ENCODE measurements around the gene OCSTAMP.

OCSTAMP gene, protein sequence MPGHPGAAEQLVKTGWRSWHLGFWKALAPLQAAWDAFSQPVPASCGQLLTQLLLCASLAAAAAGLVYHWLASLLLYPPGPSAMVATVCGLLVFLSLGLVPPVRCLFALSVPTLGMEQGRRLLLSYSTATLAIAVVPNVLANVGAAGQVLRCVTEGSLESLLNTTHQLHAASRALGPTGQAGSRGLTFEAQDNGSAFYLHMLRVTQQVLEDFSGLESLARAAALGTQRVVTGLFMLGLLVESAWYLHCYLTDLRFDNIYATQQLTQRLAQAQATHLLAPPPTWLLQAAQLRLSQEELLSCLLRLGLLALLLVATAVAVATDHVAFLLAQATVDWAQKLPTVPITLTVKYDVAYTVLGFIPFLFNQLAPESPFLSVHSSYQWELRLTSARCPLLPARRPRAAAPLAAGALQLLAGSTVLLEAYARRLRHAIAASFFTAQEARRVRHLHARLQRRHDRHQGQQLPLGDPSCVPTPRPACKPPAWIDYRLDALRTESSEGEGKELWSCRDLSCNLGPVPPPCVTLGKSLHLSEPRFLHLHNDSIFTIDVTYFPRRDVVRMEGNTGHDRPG

DNA sequence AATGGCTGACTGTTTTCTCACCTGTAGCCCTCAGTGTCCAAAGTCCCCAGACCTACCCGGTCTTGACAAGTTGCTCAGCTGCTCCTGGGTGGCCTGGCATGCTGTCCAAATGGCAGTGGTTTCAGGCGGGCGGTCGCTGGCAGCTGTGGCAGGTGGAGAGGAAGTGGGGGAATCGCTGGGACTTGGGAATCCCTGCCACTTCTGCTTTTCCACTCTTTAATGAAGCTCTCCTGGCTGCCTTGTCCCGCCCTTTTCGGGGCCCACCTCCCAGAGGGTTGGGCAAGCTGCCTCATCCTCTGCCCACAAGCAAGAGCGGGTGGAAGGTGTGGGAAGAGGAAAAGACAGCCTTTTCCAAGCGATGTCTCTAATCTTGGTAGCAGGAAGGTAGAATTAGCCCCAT, at the start of gene OCSTAMP:
OCSTAMP (minus strand) TSS at position 194 of the 400 bp plus-strand sequence; CDS start at position 100, 94 bp downstream.
- no peak for DNase-seq

DNA sequence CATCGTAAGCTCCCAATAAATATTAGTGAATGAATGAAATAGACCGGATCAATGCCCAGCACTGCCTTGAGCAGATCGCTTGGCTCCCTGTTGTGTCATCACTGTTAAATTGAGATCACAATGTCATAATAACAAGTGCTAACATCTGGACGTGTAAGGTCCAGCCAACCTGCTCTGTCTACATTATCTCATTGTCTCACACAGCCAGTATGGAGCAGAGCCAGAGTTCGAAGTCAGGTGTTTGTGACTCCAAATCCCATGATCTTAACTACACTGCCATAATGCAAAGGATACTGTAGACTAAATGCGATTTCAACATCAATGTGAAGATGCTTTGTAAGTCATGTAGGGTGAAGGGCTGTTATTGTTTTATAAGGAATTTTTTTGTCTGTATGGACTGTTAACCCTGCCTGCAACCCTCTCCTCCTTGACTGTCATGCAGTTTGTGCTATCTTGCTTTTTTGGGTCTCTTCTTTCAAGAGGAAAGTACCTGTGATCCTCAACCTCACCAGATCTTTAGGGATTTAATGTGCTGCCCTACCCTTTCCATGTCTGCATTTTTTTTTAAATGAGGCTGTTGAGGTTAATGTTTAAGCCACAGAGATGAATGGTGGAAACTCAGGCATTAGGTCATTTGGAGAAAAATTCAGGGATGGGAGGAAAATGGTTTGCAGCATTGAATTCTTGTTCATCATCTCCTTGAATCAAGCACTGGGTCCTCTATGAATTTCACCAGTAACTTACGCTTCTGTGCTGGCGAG, 49.0 kb upstream of the OCSTAMP start:
- no peak for DNase-seq

DNA sequence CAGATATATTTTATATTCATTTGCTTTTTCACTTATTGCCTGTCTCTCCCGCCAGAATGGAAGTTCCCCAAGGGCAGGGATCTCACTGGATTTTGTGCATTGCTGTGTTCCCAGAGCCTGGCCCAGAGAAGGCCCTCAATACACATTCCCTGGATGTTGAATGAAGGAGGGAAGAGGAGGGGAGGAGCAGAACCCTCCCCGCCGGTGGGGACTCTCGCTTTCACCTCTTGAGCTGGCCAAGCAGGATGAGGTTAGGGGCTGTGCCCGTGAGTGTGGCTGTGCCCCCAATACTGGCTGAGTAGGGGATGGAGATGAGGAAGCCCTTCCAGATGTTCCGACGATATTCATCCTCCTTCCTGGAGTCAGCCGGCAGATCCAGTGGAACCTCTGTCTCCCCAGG, 45.5 kb upstream of the OCSTAMP start:
- no peak for DNase-seq

DNA sequence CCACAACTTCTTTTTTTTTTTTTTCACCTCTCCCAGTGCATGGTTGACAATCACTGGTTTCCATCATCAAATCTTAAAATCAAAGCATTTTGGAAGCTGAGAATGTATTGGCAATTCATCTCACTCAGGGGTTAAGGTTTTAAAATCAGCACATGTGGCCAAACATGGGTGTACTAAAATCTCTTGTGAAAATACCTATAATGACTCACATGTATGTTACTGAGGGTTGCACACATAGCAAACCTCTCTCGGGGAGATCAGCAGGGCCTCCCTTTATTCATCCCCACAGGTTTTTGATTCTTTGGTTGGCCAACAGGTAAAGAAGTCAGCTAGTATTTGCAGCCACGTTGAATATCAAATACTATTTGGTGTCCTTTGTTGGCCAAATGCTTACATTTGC, 44.3 kb upstream of the OCSTAMP start:
- DNase-seq, result no peak

DNA sequence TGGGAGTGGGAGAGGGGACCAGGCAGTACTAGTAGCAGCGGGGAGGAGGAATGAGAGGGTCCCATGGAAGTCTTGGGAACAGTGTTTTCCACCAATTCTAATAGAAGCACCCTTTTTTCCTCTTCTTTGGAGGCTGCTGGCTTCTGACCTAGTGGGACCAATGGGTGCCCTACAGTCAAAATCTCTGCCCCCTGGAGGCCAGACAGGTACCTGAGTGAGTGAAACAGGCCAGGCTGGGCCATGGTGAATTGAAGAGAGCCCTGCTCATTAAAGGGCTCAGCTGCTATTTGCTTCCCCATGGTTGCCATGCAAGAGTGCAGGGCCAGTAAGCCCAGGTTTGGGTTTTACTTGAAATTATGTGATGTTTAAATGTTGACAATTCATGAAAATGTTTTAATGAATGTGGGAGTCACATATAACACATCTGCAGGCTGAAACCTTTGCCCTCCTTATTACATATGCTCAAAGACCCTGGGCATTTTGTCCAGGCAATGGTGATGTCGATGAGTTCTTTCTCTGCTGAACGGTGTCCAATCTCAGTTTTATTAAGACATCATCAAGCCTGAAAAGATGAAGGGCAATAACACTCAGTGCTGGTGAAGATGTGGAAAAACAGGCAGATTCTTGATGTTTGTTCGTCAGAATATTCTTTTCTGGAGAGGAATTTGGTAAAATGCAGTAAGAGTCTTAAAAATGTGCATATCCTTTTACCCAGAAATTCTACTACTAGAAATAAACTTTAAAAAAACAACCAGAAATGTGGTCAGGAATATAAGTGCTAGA, 42.3 kb upstream of the OCSTAMP start:
- DNase-seq, result no peak

DNA sequence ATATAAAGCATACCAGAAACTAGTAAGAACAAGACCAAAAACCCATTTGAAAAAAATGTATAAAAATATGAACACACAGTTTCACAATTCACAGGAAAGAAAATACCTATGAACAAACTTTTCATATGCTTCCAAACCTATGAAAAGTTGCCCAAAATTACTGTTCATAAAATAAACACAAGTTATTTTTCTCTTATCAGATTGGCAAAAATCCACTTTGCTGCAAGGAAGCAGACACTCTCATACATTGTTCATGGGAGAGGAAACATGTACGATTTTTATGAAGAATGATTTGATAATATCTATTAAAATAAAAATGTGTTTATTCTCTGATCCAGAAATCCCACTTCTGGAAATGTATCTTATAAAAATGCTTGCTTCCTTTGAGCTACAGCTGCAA, 40.0 kb upstream of the OCSTAMP start:
- no peak for DNase-seq

DNA sequence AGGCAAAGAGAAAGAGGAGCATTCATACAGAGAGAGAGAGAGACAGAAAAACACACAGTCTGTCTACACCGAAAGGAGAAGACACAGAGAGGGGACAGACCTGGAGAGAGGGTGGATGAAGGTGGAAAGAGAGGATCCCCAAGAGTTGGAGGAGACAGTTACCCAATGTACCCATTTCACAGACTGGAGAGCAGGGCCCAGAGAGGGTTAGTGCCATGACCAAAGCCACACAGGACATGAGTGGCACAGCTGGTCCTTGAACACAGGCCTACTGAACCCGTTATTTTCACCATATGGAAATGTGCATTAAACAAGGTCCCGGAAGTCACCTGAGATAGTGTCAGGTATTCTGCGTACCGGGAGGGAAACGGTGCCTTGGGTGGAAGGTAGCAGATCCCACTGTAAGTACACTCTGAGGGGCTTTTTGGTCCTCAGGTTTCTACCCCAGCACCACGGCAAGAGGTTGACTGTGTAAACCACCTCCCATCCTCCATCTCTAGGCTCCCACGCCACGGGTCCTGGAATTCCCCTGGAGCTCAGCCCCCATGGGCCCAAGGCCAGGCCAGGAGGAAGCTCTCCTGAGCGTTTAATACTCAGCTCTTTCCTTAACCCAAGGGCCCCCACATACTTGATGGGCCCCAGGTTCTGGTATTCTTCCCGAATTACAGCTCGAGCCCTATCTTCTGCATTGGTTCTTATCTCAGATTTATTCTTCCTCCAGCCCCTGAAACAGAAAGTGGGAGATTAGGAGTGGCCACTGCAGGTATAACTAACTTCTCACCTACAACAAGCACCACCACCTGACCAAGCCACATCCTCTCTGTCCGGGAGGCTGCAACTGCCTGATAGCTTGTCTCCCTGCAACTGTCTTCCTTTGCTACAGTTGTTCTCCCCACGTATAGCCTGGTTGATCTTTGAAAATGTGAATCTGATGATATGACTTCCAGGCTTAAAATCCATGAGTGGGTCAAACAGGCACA, 38.4 kb upstream of the OCSTAMP start:
- DNase-seq, result no peak

DNA sequence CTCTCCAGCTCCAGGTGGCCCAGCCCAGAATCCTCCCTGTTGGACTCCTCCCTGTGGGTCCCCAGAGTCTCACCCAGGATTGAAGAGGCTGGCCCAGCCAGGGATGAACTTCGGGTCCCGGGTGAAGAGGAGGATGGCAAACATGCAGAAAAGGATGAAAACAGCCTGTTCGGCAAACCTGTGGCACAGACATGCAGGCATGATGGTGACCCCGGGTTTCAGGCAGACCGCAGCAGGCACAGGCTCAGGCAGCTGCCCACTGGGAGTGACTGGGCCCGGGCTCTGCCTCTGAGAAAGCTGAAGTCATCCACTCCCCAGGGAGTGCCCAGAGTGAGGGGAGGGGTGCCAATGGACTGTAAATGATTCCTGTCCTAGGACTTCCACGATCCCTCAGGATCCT, 37.5 kb upstream of the OCSTAMP start:
- no peak for DNase-seq

DNA sequence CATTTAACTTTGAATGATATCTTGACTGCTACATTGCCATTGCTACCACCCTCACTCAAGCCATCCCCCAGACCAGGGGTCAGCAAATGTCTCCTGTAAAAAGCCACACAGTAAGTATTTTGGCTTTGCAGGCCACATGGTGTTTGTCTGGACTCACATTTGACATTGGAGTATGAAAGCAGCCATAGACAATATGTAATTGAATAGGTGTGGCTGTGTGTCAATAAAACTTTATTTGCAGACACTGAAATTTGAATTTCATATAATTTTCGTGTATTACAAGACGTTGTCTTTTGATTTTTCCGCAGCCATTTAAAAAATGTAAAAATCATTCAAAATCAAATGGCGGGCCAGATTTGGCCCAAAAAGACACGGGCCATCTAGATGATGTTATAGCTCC, 36.3 kb upstream of the OCSTAMP start:
- no peak for DNase-seq

DNA sequence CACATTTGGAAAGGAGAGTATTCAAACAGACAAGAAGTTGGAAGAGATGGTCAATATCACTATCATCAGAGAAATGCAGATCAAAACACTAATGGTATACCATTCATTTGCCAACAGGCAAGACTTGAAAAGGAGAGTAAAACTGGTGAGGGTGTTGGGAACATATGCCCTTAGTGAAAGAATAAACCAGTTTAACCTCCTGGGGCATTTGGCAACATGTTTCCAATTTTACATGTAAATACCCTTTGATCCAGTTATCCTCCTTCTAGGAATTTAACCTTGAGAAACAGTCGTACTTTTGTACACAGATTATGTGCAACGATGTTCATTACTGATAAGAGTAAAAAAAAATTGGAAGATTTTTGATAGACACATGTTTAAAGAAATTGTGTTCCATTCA, 34.1 kb upstream of the OCSTAMP start:
- DNase-seq, result no peak

DNA sequence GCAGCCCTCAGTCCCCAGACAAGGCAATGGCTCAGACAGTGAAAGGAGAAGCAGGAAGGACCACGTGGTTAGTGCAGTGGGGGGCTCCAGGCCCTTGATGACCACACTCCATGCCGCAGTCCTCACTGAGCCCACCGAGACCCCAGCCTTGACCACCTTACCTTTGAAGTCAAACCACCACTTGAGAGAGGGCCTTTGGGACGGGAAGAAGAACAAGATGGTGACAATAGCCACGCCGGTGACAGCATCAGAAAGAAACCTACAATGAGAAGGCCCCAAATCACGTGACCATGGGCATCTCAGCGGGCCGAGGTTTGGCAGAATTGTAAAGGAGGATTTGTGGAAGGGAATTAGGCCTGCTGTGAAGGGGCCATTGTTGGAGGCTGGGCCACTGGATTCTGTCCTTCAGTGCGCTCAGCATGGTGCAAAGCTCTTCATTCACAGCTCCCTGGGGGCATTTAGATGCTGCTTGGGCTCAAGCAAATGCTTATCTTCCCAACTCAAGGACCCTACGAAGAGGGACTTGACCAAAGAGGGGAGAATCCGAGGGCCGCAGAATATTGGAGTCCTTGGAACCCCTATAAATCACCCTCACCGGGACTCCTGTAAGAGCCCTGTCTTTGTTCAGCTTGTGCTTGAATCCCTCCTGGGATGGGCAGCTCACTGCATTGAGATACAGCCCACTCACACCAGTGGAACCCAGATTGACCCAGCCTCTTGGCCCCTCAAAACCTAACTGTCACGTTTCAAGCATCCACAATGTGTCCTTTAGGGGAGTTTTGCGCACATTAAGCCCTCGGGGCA, 33.2 kb upstream of the OCSTAMP start:
- DNase-seq, result no peak

DNA sequence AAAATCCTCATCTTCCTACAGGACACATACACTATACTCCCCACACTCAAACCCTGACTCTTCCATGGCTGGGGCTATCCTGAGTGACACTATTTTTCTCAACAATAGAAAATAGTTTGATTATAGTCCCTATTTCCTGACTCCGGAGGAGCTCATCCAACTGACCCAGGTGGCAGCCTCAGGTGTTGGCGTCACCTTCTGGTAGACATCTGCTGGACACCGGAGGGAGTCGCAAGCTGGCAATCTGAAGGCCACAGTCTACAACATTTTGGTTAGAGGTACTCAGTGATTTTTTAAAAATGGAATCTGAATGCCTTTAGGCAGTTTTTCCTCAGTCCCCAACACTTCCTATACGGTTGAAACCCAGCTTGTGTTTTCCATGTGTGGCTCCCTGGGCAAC, 32.2 kb upstream of the OCSTAMP start:
- no peak for DNase-seq

DNA sequence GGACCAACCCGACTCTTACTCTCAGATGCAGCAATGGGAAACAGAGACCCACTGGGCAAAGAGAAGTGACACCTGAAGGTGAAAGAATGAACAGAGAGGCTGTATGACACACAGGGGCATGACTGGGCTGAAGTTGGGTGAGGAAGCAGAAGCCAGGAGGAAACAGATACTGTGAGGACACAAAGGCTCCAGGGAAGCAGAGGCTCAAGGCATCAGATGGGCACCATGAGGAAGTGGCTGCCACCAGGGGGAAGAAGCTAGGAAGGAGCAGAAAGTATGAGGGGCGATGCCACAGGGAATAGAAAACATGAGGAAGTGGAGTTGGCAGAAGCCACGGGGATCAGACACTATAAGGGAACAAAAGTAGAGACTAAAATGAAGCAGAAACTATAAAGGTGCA, 30.9 kb upstream of the OCSTAMP start:
- DNase-seq, result no peak

DNA sequence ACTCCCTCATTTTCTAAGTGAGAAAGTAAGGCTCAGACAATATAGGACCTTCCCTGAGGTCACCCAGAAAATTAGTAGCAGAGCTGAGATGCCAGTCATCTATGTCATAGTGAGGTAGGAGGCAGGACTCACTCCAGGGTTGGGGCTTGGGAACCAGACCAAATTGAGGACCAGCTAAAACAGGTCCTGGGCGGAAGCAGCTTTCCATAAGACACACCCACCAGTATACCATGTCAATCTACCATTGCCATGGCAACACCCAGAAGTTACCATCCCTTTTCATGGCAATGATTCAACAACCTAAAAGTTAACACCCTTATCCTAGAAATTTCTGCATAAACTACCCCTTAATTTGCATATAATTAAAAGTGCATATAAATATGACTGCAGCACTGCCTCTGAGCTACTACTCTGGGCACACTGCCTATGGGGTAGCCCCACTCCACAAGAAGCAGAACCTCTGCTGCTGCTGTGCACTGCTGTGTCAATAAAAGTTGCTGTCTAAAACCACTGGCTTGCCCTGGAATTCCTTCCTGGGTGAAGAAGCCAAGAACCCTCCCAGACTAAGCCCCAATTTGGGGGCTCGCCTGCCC, 30.3 kb upstream of the OCSTAMP start:
- no peak for DNase-seq

DNA sequence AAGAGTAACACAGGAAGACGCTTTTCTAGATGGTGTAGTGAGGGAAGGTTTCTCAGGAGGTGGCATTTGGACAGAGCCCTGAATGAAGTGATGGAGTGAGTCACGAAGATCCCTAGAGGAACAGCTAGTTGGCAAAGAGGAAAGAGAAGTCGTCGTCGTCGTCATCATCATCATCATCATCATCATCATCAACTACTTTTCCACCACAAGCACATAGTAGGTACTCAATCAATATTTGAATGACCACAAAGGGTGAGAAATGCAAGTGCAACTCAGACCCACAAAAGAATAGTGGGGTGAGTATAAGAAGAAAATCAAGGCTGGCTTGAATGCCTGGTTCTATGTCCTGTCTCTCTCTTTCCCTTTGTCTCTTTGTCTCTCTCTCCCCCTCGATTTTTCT, 28.3 kb upstream of the OCSTAMP start:
- no peak for DNase-seq

DNA sequence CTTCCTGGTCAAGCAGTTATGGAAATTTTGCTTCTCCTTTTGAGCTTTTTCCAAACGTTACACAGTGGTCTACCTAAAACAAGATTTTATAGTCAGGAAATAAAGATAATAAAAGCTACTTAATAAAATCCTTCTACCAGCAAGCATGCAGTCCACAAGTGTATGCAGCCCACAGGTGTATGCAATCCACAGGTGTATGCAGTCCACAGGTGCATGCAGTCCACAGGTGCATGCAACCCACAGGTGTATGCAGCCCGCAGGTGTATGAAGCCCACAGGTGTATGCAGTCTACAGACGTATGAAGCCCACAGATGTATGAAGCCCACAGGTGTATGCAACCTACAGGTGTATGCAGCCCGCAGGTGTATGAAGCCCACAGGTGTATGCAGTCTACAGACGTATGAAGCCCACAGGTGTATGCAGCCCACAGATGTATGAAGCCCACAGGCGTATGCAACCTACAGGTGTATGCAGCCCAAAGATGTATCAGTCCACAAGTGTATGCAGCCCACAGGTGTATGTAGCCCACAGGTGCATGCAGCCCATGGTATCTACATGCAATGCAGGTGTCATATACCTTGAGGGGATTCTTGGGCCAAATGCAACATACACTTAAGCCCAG, 26.4 kb upstream of the OCSTAMP start:
- no peak for DNase-seq

DNA sequence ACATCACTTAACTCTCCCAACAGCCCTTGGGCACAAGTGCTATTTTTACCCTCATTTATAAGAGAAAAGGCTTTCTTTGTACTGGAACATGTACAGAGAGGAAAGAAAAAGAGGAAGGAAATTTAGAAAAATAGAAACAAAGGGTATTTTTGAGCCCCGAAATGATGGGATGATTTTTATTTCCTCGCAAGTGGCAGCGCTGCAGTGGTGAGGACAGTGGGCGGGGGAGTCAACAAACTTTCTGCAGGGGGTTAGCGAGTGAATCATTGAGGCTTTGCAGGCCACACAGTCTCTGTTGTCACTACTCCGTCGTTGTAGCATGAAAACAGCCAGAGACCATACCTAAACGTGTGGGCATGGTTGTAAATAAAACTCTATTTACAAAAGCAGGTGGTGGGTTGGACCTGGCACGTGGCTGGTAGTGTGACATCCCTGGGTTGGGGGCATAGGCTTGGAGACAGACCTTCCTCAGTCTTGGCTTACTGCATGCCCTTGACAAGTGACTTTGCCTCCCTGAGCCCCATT, 25.5 kb upstream of the OCSTAMP start:
- no peak for DNase-seq

DNA sequence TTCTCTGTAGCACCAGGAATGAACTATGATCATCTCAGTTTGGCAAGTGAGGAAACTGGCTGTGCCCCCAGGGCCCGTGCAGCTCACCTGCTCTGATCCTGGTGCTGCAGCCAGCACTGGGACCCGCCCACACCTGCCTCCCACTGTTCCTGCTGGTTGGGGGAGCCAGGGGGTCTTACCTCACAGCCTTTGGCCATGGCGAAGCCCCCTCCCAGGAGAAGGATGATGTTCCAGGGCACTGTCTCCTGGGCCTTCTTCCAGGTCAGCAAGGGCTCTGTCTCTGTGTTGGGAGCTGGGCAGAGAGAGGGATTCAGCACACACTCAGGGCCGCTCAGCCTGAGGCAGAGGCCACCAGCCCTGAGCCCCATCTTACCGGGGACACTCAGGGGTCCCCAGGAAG, 24.9 kb upstream of the OCSTAMP start:
- DNase-seq, result no peak

DNA sequence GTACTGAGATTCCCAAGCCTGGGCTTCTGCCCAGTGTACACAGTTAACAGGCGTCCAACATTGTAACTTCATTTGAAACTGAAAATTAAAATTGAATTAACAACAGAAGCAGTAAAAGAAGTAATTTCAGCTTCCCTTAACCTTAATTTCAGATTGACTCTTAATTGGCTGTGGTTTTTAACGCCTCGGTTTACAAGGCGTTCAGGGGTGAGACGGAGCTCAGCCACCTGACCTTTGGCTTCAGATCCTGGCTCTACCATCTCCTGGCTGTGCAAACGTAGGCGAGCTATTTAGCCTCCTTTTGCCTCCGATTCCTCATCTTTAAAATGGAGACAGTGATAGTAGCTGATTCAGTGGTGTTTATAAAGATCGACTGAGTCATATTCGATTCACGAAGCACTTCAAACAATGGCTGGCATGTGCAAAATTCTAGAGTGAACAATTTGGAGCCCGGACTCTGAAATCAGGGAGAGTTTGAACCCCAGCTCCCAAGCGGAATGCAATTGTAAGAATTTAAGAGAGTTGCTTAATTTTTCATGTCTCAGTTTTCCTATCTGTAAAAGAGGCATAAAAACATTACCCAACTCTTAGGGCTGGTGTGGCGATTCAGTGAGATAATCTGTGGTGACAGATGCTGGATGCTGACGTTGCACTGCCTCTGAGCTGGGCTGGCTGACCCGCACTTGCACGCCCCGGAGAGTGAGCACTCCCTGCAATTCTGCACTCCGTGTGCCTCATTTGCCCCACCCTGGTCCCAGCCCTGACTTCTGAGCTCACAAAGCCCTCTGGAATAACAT, 23.5 kb upstream of the OCSTAMP start:
- DNase-seq, result no peak
